NCI-H526 treated with DMSO at 0.1 percent for 48 hours (cell line): Measurements from ENCODE around the gene TRIM44.

Experiments
- DNase-seq: peaks from one replicate; lab custom pipeline; 2025; lab: John Stamatoyannopoulos, UW

The TRIM44 gene, protein sequence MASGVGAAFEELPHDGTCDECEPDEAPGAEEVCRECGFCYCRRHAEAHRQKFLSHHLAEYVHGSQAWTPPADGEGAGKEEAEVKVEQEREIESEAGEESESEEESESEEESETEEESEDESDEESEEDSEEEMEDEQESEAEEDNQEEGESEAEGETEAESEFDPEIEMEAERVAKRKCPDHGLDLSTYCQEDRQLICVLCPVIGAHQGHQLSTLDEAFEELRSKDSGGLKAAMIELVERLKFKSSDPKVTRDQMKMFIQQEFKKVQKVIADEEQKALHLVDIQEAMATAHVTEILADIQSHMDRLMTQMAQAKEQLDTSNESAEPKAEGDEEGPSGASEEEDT

DNA sequence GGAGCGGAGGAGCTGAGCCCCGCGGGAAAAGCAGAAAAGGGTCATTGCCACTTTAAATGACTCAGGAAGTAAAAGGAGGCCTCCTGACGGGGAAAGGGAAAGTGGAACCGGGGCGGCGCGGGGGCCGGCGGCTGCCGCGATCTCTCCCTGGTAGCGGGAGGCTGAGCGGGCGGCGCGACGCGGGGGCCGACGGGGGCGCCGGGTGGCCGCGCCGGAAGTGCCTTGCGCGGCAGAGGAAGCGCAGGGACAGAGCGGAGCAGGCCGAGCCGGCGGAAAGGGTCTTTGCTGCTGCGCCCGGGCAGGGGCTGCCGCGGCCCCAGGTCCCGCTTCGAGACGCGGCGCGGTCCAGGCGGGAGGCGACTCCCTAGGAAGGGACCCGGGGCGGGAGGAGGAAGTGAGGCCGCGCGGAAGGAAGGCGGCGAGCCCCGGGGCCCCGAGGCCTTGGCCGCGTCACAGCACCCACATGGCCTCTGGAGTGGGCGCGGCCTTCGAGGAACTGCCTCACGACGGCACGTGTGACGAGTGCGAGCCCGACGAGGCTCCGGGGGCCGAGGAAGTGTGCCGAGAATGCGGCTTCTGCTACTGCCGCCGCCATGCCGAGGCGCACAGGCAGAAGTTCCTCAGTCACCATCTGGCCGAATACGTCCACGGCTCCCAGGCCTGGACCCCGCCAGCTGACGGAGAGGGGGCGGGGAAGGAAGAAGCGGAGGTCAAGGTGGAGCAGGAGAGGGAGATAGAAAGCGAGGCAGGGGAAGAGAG, at the start of gene TRIM44:
TRIM44 (plus strand) TSS at position 127 of the 759 bp plus-strand sequence; CDS start at position 464, 337 bp downstream.
- DNase-seq = peak; percentile 79

GRCh38 chr11:35614939-35615569, 47.5 kb upstream of the TRIM44 start:
- DNase-seq = no peak

- DNase-seq = peak; percentile 80
Measured at GRCh38 chr11:35615921-35616900, 46.4 kb upstream of the TRIM44 start.

DNA sequence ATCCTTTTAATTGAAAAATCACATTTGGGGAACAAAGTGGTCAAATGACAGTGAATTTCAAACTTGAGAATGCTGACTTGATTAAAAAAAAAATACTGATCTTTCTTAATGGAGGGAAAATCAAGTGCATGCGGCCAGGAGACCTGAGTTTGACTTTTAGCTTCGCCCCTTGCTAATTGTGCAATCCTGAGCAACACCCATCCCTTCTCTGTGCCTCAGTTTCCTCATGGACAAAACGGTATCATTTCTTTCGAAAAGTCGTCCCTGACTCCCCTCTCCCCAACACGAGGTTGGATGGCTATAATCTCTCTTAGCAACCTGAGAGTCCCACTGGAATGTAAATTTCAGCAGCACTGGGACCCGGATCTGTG, 45.3 kb upstream of the TRIM44 start:
- no peak for DNase-seq

DNA sequence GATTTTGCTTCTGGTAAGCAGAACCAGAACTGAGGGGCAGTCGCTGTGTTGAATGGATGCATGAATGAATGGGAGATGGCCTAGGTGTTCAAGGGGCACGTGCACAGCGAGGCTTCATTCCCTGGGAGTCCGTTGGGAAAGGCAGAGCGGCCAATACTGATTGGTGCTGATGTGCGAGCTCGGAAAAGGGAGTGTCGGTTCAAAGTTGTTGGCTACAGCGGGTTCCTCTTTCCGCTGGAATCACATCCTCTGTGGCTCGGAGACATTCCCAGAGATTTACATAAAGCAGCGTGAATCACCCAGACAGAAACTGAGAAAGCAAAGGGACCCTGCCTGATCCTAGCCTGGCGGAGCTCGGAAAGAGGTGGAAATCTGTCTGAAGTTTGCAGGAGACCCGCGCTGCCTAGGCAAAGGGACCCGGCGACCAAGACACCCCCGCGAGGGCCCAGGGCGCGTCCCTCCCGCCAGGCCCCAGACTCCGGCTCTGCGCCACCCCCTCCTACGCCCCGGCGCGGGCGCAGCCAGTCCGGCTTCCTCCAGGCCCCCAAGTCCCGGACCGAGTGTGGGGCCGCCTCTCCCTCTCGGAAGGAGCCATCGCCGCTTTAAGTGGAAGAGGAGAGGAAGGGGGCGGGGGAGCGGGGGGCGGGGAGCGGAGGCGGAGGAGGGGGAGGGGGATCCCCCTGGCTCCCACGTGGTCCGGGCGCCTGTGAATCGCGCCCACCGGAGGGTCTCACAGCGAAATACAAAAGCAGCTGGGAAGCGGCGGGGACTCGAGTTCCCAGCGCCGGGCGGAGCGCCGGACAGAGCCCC, 44.7 kb upstream of the TRIM44 start, which contains the start of gene FJX1:
FJX1 (plus strand) TSS at position 774 of the 810 bp plus-strand sequence. CDS start 177 bp downstream, outside the sequence.
- DNase-seq = peak; percentile 89

GRCh38 chr11:35618497-35619115, 44.0 kb upstream of the TRIM44 start:
- DNase-seq = no peak

GRCh38 chr11:35619116-35619854, 43.3 kb upstream of the TRIM44 start:
- peak; percentile 82 for DNase-seq

DNA sequence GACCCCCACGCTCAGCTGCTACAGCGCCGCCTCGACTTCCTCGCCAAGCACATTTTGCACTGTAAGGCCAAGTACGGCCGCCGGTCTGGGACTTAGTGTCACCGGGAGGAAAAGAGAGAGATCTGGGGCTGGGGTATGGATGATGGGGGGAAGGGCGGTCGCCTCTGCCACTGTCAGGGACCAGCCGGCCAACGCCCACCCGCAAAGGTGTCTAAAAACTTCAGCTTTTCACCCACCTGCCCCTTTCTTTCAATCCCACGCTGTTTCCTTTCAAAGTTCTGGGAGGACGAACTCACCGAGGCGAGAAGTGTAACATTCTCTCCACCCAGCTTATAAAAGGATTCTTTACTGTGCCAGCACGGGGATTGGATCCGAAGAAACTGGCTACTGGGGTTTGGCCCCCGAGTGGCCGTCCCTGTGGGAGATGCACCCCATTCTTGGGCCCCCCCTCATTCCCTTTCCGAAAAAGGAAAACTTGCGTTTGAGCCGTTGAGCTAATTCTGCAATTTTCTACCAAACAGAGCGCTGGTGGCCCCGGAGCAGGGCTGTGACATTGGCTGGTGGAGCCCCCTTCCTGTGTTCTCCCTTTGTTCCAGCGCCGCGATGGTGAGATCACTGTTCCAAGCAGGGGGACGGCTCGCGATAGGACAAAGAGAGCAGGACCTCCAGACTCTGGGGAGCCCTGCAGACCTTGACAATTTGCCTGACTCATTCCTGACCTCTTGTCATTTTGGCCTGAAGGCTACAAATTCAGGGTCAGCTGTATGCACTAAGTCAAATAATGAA, 42.5 kb upstream of the TRIM44 start:
- peak; percentile 73 for DNase-seq

- DNase-seq = no peak
Measured at GRCh38 chr11:35620795-35621194, 41.8 kb upstream of the TRIM44 start.

DNA sequence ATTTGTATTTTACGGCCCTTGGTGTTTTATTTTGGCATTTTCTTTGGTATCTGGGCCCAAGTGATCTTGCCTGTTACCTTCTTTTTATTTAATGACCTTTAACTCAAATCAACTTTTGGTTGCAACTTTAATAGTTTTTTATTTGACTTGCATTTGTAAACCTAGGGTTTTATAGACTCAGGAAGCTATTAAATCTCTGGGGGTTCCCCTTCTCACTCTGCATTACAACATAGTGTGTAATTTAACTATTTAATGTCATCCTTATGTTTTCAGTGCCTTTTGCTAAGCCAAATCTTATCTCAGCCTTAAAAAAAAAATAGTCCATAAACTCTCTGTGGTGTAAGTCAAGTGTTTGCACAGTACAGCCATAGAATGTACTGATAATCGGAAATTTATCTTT, 41.0 kb upstream of the TRIM44 start:
- DNase-seq = no peak

DNA sequence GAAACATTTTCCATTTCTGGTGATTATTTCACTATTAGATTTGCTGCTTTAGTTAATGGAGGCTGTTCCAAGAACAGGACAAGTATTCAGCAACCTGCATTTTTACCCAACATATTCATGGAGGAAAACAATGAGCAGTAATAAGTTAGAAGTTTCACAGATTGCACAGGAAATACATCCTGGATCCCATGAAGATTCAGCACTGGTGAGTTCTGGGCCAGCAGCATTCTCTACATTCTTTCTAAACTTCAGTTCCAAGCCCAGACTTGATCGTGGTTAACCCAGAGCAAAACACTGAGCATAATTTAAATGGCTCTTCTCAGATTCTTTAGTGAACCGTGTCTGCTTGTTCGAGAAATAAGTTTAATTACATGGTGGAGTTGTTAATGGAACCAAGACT, 40.5 kb upstream of the TRIM44 start:
- DNase-seq = no peak

GRCh38 chr11:35623621-35624168, 38.9 kb upstream of the TRIM44 start:
- DNase-seq = no peak

DNA sequence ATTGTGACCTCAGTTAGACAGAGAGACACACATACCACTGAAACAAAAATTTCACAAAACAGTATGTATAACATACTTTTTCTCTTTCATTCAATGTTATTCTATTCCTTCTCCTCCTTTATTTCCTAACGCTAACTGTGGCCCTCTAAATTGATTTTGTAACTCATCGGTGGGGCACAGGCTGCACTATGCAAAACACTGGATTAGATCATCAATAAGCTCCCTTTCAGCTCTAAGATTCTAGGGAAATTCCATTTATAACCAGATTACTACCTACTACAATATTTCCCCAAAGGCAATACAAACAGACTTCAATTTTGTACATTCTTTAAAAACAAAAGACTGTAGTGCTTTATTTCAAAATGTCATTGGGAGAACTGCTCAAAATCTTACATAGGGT, 38.3 kb upstream of the TRIM44 start:
- no peak for DNase-seq

DNA sequence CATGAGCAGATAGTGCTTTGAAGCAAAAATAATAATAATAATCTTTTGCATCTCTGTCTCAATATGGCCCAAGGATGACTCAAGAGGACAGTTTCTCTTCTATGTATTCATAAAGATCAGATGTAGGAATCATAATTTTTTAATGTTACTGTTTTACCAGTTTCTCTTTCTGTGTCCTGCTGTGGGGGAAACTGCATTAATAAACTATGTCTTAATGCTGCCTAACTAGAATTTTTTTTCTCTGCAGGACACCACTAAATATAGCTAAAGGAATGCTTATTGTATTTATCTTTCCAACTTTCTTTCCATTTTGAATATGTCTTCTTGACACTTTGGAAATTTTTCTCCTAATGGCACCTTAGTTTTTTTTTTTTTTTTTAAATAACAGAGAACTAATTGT, 37.8 kb upstream of the TRIM44 start:
- no peak for DNase-seq

DNA sequence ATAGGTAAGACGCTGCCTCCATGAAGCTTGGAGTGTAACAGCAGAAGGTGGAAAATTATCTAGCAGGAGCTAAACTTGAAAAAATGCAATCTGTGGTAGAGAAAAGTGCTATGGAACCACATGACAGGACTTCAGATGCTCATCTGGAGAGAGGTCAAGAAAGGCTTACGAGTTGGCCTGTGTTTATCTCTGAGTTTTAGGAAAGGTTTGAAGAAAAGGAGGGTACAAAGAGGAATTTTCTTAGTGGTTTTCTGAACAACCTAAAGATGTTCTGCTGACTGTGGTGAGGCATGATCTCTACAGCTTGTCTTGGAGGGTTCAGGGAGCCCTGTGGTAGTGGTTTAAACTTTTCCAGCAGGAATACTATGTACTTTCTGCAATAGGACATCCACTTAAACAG, 36.1 kb upstream of the TRIM44 start:
- DNase-seq = no peak

- no peak for DNase-seq
Measured at GRCh38 chr11:35629511-35629910, 33.1 kb upstream of the TRIM44 start.

- no peak for DNase-seq
Measured at GRCh38 chr11:35629914-35630313, 32.7 kb upstream of the TRIM44 start.

DNA sequence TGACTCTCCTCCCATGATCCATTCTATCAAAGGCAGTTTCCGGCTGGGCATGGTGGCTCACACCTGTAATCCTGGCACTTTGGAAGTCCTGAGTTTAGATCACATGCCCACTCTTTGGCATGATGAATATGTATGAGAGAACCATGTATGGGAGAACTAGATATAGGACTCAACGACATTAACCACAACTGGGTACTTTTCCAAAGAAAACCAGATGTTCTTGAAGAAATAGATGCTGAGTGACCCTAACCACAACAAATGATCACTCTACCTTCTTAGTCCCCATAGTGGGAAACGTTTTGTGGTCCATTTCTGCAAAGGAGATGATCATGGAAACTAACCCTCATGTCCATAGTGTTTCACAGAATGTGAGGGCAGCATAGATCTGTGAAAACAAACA, 30.7 kb upstream of the TRIM44 start:
- no peak for DNase-seq
